Loucy (cell line): ENCODE measurements around the gene SLC9A2.

Experiments used
- CTCF ChIP-seq: fragments of 200-600 bp; sonication (generic); conservative IDR thresholded peaks from 2 replicates; pipeline ENCODE4 v1.5.1; 2014; ENCODE audit warnings: mild to moderate bottlenecking, antibody characterized with exemption, low read length
- EZH2phosphoT487 ChIP-seq: fragments of 200-600 bp; IDR thresholded peaks from 2 replicates; pipeline ENCODE4 v1.6.1; 2018; ENCODE audit warnings: antibody characterized with exemption, mild to moderate bottlenecking, moderate library complexity, borderline replicate concordance

GRCh38 chr2:102591491-102592045 lies 27.8 kb upstream of the SLC9A2 start:
- TF ChIP-seq CTCF = no peak
- TF ChIP-seq EZH2phosphoT487 = no peak
